ENCODE measurements around the gene HUWE1.

Gene HUWE1

GRCh38 chrX:53486285-53486684 lies 200.2 kb downstream of the HUWE1 start:
- DNase-seq (ENCODE audit: low spot score in 2 of 2), result no peak
- Histone ChIP-seq H3K36me3 (replicated peaks) (no peaks in the 10 kb centered on the region), H3K27me3 (ENCODE audit: low read depth) (no peaks in the 10 kb centered on the region; the same call in 1 of the 2 replicates), H3K4me1 (no peaks in the 10 kb centered on the region), H3K4me3 (no peak overlapping the region), H3K9me3 (no peaks in the 10 kb centered on the region)
- in situ Hi-C loops (cut with MboI; ENCODE audit: low sequenced_read_pairs), result loop anchor here (10.0 kb wide), 1 partner anchor 171 kb away; no protein-coding TSS in a partner anchor

DNA sequence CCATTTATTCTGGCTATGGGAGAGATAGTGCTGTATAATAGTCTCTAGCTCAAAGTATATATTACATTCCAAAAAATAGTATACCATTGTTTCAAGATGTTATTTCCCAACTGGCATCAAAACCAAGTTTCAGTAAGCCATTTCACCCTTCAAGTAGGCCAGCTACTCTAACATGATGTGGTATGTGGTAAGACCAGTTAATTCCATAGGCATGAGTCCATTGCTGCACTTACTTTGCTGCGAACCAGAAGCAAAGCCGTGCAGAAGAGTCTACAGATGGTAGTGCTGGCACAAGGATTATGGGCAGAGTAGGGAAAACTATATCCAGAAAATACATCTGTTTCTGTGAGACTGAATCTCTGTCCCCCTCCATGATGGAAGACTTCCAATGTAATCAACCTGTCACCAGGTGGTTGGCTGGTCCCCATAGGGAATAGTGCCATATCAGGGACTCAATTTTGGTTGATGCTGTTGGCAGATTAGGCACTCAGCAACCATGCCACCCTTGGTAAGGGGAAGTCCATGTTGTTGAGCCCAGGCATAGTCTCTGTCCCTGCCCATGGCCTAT lies 202.6 kb downstream of the HUWE1 start:
- no peaks in the 10 kb centered on the region; the same call in 1 of the 2 replicates for H3K27me3 ChIP-seq (ENCODE audit: low read depth)
- no peak overlapping the region for H3K4me3 ChIP-seq
- DNase-seq (ENCODE audit: low spot score in 2 of 2), result no peak
- no peaks in the 10 kb centered on the region for H3K36me3 ChIP-seq (replicated peaks)
- in situ Hi-C loops (cut with MboI; ENCODE audit: low sequenced_read_pairs), result loop anchor here (10.0 kb wide), 1 partner anchor 169 kb away; no protein-coding TSS in a partner anchor
- H3K9me3 ChIP-seq, result no peaks in the 10 kb centered on the region
- no peaks in the 10 kb centered on the region for H3K4me1 ChIP-seq

DNA sequence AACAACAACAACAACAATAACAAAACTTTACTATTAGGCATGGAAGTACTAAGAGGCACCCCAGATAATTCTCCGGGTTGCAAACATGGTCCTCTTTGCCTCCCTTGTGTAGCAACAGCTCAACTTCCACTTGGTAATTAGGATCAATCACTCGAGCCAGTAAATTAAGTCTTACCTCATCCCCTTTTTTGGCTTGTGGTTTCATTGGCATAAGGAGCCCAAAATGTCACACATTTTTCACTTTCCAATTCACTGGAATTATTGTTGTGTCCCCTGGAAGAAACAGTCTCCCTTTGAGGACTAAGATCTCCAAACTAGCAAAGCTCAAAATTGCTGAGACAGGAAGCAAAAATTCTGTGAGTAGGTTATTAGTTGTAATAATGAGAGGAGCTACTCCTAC lies 203.1 kb downstream of the HUWE1 start:
- no peaks in the 10 kb centered on the region for H3K4me1 ChIP-seq
- no peak overlapping the region for H3K4me3 ChIP-seq
- DNase-seq (ENCODE audit: low spot score in 2 of 2), result no peak
- no peaks in the 10 kb centered on the region for H3K36me3 ChIP-seq (replicated peaks)
- H3K27me3 ChIP-seq (ENCODE audit: low read depth), result no peaks in the 10 kb centered on the region; the same call in 1 of the 2 replicates
- H3K9me3 ChIP-seq, result no peaks in the 10 kb centered on the region
- in situ Hi-C loops (cut with MboI; ENCODE audit: low sequenced_read_pairs), result loop anchor here (10.0 kb wide), 1 partner anchor 169 kb away; no protein-coding TSS in a partner anchor

All from HAP-1 (cell line).